HepG2 (cell line): Measurements from ENCODE around the gene NSF. TPM values are rescaled to one million over a fixed set of nuclear protein-coding genes. Genes with fewer than 3 reads are reported as not detected.

Experiments used
- ARID5B ChIP-seq: IDR thresholded peaks from 2 replicates; pipeline ENCODE4 v1.4.0; 2020; ENCODE audit warnings: mild to moderate bottlenecking, missing genetic modification reagents
- FOXA1 ChIP-seq, 2 experiments: fragments of 450-650 bp in 1 of 2; sonication (generic) in 1 of 2; formaldehyde crosslinking in 1 of 2; IDR thresholded peaks; 2 replicates each; pipeline versions ENCODE4 v1.4.0 to v1.6.1; 2016 to 2020; ENCODE audit warnings: missing genetic modification reagents in 1 of 2
- FOXO1 ChIP-seq: sonication (generic); formaldehyde crosslinking; IDR thresholded peaks from 2 replicates; pipeline ENCODE4 v1.4.0; 2020; ENCODE audit warnings: missing genetic modification reagents
- MBNL3 ChIP-seq: fragments of 250-450 bp; sonication (Bioruptor Pico); conservative IDR thresholded peaks from 2 replicates; pipeline ENCODE4 v1.8.0; 2022; ENCODE audit warnings: mild to moderate bottlenecking, inconsistent platforms
- MED8 ChIP-seq: sonication (generic); formaldehyde crosslinking; IDR thresholded peaks from 2 replicates; pipeline ENCODE4 v1.8.1; 2023; ENCODE audit warnings: mild to moderate bottlenecking, missing genetic modification reagents; ENCODE audit not compliant: insufficient replicate concordance
- NCOA5 ChIP-seq: sonication (generic); formaldehyde crosslinking; IDR thresholded peaks from 2 replicates; pipeline ENCODE4 v1.4.0; 2020; ENCODE audit warnings: missing genetic modification reagents
- PRPF4 ChIP-seq: fragments of 200-400 bp; formaldehyde crosslinking; IDR thresholded peaks from 2 replicates; pipeline ENCODE4 v1.6.1; 2016; ENCODE audit warnings: low read length, low read depth; ENCODE audit not compliant: poor library complexity, severe bottlenecking
- SMAD3 ChIP-seq: sonication (generic); formaldehyde crosslinking; IDR thresholded peaks from 2 replicates; pipeline ENCODE4 v1.4.0; 2020; ENCODE audit warnings: missing genetic modification reagents
- ZNF558 ChIP-seq: sonication (generic); formaldehyde crosslinking; IDR thresholded peaks from 2 replicates; pipeline ENCODE4 v1.9.0; 2022; ENCODE audit warnings: mild to moderate bottlenecking, missing genetic modification reagents, borderline replicate concordance
- ZNF674 ChIP-seq: sonication (generic); formaldehyde crosslinking; IDR thresholded peaks from 2 replicates; pipeline ENCODE4 v1.5.0; 2020; ENCODE audit warnings: low read depth, mild to moderate bottlenecking, missing genetic modification reagents
- ZNF678 ChIP-seq: sonication (generic); formaldehyde crosslinking; IDR thresholded peaks from 2 replicates; pipeline ENCODE4 v1.4.0; 2020; ENCODE audit warnings: mild to moderate bottlenecking, missing genetic modification reagents
- ZNF784 ChIP-seq: sonication (generic); formaldehyde crosslinking; IDR thresholded peaks from 2 replicates; pipeline ENCODE4 v1.5.1; 2020; ENCODE audit warnings: missing genetic modification reagents, mild to moderate bottlenecking, borderline replicate concordance
- ZSCAN21 ChIP-seq: sonication (generic); formaldehyde crosslinking; IDR thresholded peaks from 2 replicates; pipeline ENCODE4 v1.8.0; 2022; ENCODE audit warnings: mild to moderate bottlenecking, missing genetic modification reagents, moderate library complexity, borderline replicate concordance
- polyA plus RNA-seq, 8 experiments: library from polyadenylated mRNA; depleted of rRNA in 3 of 8; stranded (reverse) in 7 of 8; unstranded in 1 of 8; fragments of >200 nt; fragmentation: Illumina TruSeq in 4 of 8; extraction: Trizol in 4 of 8; gene quantifications; 2 replicates each; pipeline versions ENCODE4 v1.2.1 to v1.2.3, GENCODE V29; 2011 to 2016; ENCODE audit warnings: low read depth in 4 of 8, missing spikeins in 1 of 8, mixed read lengths in 1 of 8; ENCODE audit not compliant: insufficient read depth in 1 of 8
- total RNA-seq, 5 experiments: library from RNA; depleted of rRNA; stranded (reverse); fragments of >200 nt; fragmentation: Illumina TruSeq; extraction: Trizol; gene quantifications; 2 replicates each; pipeline ENCODE4 v1.2.3, GENCODE V29; 2016; ENCODE audit warnings: low read depth in 1 of 5
- TF ChIP-seq, protein P1 (sequence below): sonication (generic); formaldehyde crosslinking; IDR thresholded peaks from one replicate; pipeline ENCODE4 v1.5.1; 2020; ENCODE audit warnings: mild to moderate bottlenecking, missing genetic modification reagents; ENCODE audit errors: not compliant biosample characterization
- TF ChIP-seq, protein P2 (sequence below): sonication (generic); formaldehyde crosslinking; IDR thresholded peaks from 2 replicates; pipeline ENCODE4 v1.8.1; 2023; ENCODE audit warnings: mild to moderate bottlenecking, missing genetic modification reagents

NSF gene
- total and polyA plus RNA-seq, 2 of the 13 experiments (the other 11 are each of a cell fraction or from before 2014, with no cell fraction given), result 21.9 to 37.8 TPM

DNA sequence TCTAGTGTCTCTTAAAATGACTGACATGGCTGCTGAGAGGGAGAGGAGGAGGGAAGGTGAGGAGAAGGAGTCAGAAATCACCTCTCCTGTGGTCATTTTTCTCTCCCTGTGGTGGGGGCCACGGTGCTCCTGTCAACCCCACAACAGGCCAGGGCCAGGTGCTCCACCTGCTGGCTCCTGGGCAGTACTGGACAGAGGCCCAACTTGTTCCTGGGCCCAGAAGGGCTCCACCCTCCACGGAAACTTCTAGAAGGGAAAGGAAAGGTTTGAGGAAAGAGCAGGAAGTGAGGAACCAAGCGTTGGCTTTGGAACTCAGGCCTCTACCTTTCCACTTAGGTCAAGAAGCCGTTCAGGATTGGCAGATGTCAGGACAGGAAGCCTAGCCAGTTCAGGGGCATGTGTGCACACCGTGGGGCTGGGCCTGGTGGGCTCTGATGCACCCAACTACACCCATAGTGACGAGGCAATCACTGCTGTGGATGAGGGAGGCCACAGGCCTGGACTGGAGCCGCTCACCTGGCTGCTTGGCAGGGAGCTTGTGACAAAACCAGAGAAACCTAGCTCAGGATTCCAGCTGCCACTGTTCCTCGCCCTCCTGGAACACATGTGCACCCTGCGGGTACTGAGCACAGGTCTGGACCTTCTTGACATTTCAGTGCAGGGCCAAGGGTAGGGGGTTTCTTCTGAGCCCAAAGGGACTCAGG lies 191.9 kb downstream of the NSF start (continued):
- TF ChIP-seq, protein P1, sequence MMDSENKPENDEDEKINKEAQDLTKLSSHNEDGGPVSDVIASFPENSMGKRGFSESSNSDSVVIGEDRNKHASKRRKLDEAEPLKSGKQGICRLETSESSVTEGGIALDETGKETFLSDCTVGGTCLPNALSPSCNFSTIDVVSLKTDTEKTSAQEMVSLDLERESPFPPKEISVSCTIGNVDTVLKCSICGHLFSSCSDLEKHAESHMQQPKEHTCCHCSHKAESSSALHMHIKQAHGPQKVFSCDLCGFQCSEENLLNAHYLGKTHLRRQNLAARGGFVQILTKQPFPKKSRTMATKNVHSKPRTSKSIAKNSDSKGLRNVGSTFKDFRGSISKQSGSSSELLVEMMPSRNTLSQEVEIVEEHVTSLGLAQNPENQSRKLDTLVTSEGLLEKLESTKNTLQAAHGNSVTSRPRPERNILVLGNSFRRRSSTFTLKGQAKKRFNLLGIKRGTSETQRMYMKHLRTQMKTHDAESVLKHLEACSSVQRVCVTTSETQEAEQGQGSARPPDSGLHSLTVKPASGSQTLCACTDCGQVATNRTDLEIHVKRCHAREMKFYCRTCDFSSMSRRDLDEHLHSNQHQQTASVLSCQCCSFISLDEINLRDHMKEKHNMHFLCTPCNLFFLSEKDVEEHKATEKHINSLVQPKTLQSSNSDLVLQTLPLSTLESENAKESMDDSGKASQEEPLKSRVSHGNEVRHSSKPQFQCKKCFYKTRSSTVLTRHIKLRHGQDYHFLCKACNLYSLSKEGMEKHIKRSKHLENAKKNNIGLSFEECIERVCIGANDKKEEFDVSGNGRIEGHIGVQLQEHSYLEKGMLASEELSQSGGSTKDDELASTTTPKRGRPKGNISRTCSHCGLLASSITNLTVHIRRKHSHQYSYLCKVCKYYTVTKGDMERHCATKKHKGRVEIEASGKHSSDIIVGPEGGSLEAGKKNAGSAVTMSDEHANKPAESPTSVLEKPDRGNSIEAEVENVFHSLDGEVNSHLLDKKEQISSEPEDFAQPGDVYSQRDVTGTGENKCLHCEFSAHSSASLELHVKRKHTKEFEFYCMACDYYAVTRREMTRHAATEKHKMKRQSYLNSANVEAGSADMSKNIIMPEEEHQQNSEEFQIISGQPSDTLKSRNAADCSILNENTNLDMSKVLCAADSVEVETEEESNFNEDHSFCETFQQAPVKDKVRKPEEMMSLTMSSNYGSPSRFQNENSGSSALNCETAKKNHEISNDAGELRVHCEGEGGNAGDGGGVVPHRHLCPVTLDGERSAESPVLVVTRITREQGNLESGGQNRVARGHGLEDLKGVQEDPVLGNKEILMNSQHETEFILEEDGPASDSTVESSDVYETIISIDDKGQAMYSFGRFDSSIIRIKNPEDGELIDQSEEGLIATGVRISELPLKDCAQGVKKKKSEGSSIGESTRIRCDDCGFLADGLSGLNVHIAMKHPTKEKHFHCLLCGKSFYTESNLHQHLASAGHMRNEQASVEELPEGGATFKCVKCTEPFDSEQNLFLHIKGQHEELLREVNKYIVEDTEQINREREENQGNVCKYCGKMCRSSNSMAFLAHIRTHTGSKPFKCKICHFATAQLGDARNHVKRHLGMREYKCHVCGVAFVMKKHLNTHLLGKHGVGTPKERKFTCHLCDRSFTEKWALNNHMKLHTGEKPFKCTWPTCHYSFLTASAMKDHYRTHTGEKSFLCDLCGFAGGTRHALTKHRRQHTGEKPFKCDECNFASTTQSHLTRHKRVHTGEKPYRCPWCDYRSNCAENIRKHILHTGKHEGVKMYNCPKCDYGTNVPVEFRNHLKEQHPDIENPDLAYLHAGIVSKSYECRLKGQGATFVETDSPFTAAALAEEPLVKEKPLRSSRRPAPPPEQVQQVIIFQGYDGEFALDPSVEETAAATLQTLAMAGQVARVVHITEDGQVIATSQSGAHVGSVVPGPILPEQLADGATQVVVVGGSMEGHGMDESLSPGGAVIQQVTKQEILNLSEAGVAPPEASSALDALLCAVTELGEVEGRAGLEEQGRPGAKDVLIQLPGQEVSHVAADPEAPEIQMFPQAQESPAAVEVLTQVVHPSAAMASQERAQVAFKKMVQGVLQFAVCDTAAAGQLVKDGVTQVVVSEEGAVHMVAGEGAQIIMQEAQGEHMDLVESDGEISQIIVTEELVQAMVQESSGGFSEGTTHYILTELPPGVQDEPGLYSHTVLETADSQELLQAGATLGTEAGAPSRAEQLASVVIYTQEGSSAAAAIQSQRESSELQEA (CRISPR knock-in tag), result no peak
- TF ChIP-seq ZNF674 (CRISPR knock-in tag) (no peak), ZNF784 (no peak), MED8 (CRISPR knock-in tag) (no peak), ARID5B (CRISPR knock-in tag) (peak; percentile 30; the same call in 1 of the 2 replicates), FOXA1 (IDR thresholded peaks at IDR 0.05) (no peak), FOXA1 (CRISPR knock-in tag; IDR thresholded peaks at IDR 0.05) (no peak), NCOA5 (CRISPR knock-in tag) (no peak), SMAD3 (no peak), PRPF4 (no peak), ZNF678 (CRISPR knock-in tag) (no peak), FOXO1 (CRISPR knock-in tag) (no peak), ZSCAN21 (CRISPR knock-in tag) (no peak), ZNF558 (CRISPR knock-in tag) (no peak), MBNL3 (no peak)
- TF ChIP-seq, protein P2, sequence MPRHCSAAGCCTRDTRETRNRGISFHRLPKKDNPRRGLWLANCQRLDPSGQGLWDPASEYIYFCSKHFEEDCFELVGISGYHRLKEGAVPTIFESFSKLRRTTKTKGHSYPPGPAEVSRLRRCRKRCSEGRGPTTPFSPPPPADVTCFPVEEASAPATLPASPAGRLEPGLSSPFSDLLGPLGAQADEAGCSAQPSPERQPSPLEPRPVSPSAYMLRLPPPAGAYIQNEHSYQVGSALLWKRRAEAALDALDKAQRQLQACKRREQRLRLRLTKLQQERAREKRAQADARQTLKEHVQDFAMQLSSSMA (CRISPR knock-in tag), result no peak
